HG02623 (cell line): Measurements from ENCODE around the gene ITFG1.
"Not testable (repeated sequence)": the region's sequence is repeated elsewhere in the genome, so short reads cannot be mapped to it uniquely, and the experiment has no call there.

Experiments
- ATAC-seq: cut with Tn5 transposase; IDR thresholded peaks from one replicate; pipeline ENCODE4 v1.9.1; 2021; ENCODE audit warnings: moderate library complexity; ENCODE audit not compliant: unreplicated experiment

Gene ITFG1

GRCh38 chr16:47473792-47474191 is 12.9 kb upstream of the ITFG1 start:
- ATAC-seq: no peak

GRCh38 chr16:47473004-47473403 is 12.1 kb upstream of the ITFG1 start:
- not testable (repeated sequence) for ATAC-seq

GRCh38 chr16:47470810-47471209 is 9.9 kb upstream of the ITFG1 start:
- ATAC-seq: no peak

- no peak for ATAC-seq
These were observed 9.3 kb upstream of the ITFG1 start for GRCh38 chr16:47470211-47470610.

- ATAC-seq: no peak
These were observed 8.4 kb upstream of the ITFG1 start for GRCh38 chr16:47469227-47469626.

GRCh38 chr16:47468070-47468689 is 7.3 kb upstream of the ITFG1 start:
- ATAC-seq: not testable (repeated sequence)

- ATAC-seq: no peak
These were observed 6.6 kb upstream of the ITFG1 start for GRCh38 chr16:47467501-47467900.

- no peak for ATAC-seq
These were observed 5.2 kb upstream of the ITFG1 start for GRCh38 chr16:47465919-47466630.

GRCh38 chr16:47463771-47464624 is 3.1 kb upstream of the ITFG1 start:
- ATAC-seq: no peak

- ATAC-seq: no peak
These were observed 869 bp upstream of the ITFG1 start for GRCh38 chr16:47461598-47462266.

GRCh38 chr16:47460359-47460710 is 528 bp downstream of the ITFG1 start:
- ATAC-seq: no peak

- ATAC-seq: no peak
These were observed 1.3 kb downstream of the ITFG1 start for GRCh38 chr16:47459603-47460002.

- no peak for ATAC-seq
These were observed 2.5 kb downstream of the ITFG1 start for GRCh38 chr16:47458331-47458730.

- no peak for ATAC-seq
These were observed 11.1 kb downstream of the ITFG1 start for GRCh38 chr16:47449788-47450187.

- no peak for ATAC-seq
These were observed 11.9 kb downstream of the ITFG1 start for GRCh38 chr16:47448830-47449575.

GRCh38 chr16:47446431-47446830 is 14.4 kb downstream of the ITFG1 start:
- ATAC-seq: no peak

- not testable (repeated sequence) for ATAC-seq
These were observed 18.0 kb downstream of the ITFG1 start for GRCh38 chr16:47442884-47443283.

- not testable (repeated sequence) for ATAC-seq
These were observed 20.8 kb downstream of the ITFG1 start for GRCh38 chr16:47440066-47440465.

- ATAC-seq: not testable (repeated sequence)
These were observed 26.6 kb downstream of the ITFG1 start for GRCh38 chr16:47434274-47434673.

GRCh38 chr16:47431960-47432359 is 28.9 kb downstream of the ITFG1 start:
- no peak for ATAC-seq

- ATAC-seq: no peak
These were observed 34.1 kb downstream of the ITFG1 start for GRCh38 chr16:47426806-47427205.
